ENCODE results near the gene RELN. TPM values are rescaled to one million over a fixed set of nuclear protein-coding genes. Genes with fewer than 3 reads are reported as not detected.

The RELN gene
- total and polyA plus RNA-seq, 10 of the 15 experiments (the other 5 are each of a cell fraction or from before 2014, with no cell fraction given), result 0.11 to 0.21 TPM; not detected in 8

GRCh38 chr7:103649052-103649451 is 340.4 kb downstream of the RELN start:
- Histone ChIP-seq H3K27me3 (replicated peaks in 1 of 2; ENCODE audit: control insufficient read depth in 2 of 2, insufficient read depth in 2 of 2, low read length in 1 of 2) (no peaks in the 10 kb centered on the region), H3K4me2 (ENCODE audit: control insufficient read depth, insufficient read depth) (no peak overlapping the region), H3K4me1 (ENCODE audit: control insufficient read depth, insufficient read depth, low read length) (no peaks in the 10 kb centered on the region), H3K9me3 (replicated peaks; ENCODE audit: control insufficient read depth, insufficient read depth, low read length) (no peaks in the 10 kb centered on the region), H3K9ac (ENCODE audit: control insufficient read depth, insufficient read depth, low read length) (no peak overlapping the region), H3K27ac (ENCODE audit: control insufficient read depth, insufficient read depth) (no peak overlapping the region), H2AFZ (ENCODE audit: control insufficient read depth, low read depth, low read length) (no peak overlapping the region), H3K36me3 (ENCODE audit: control insufficient read depth in 2 of 2, insufficient read depth in 2 of 2, low read length in 1 of 2) (no peaks in the 10 kb centered on the region), H4K20me1 (ENCODE audit: control insufficient read depth, insufficient read depth) (no peaks in the 10 kb centered on the region), H3K4me3 (no peak overlapping the region), H3K79me2 (ENCODE audit: control insufficient read depth, insufficient read depth, low read length) (no peaks in the 10 kb centered on the region)
- ChIA-PET CTCF (no interaction called here), SMC1A (ENCODE audit: uncharacterized antibody, unreplicated experiment) (no interaction called here), POLR2A (no interaction called here), RAD21 (ENCODE audit: unreplicated experiment) (no interaction called here)
- intact Hi-C loops (cut with micrococcal nuclease; ENCODE audit: unreplicated experiment) (no loop called here), in situ Hi-C loops (cut with MboI) (no loop called here)
- DNase-seq (ENCODE audit: low read depth, low spot score) (no peak), FAIRE-seq (no peak), ATAC-seq (no peak)
- WGBS (ENCODE audit: insufficient coverage, insufficient replicate concordance, low lambda C conversion rate, missing lambda C conversion rate), result 74% methylated on average over 2 of the region's 2 CpGs
- no TSS peak for BruUV-seq (replicated peaks)
- TF ChIP-seq EZH2 (IDR thresholded peaks at IDR 0.05; ENCODE audit: borderline replicate concordance, control insufficient read depth, low read depth, low read length) (no peak), TAF1 (IDR thresholded peaks at IDR 0.05; ENCODE audit: borderline replicate concordance, low read depth, low read length) (no peak), RBBP5 (conservative IDR thresholded peaks at IDR 0.05) (no peak)

GRCh38 chr7:103648135-103648534 is 341.3 kb downstream of the RELN start:
- H3K4me3 ChIP-seq, result no peak overlapping the region
- ATAC-seq (no peak), FAIRE-seq (no peak), DNase-seq (ENCODE audit: low read depth, low spot score) (no peak)
- H3K36me3 ChIP-seq (ENCODE audit: control insufficient read depth in 2 of 2, insufficient read depth in 2 of 2, low read length in 1 of 2), result no peaks in the 10 kb centered on the region
- ChIA-PET SMC1A (ENCODE audit: uncharacterized antibody, unreplicated experiment) (no interaction called here), CTCF (no interaction called here), RAD21 (ENCODE audit: unreplicated experiment) (no interaction called here), POLR2A (no interaction called here)
- no peak overlapping the region for H3K4me2 ChIP-seq (ENCODE audit: control insufficient read depth, insufficient read depth)
- in situ Hi-C loops (cut with MboI) (no loop called here), intact Hi-C loops (cut with micrococcal nuclease; ENCODE audit: unreplicated experiment) (no loop called here)
- H4K20me1 ChIP-seq (ENCODE audit: control insufficient read depth, insufficient read depth), result no peaks in the 10 kb centered on the region
- no TSS peak for BruUV-seq (replicated peaks)
- no peaks in the 10 kb centered on the region for H3K4me1 ChIP-seq (ENCODE audit: control insufficient read depth, insufficient read depth, low read length)
- WGBS (ENCODE audit: insufficient coverage, insufficient replicate concordance, low lambda C conversion rate, missing lambda C conversion rate), result 0% methylated on average over 1 of the region's 1 CpG
- H3K9ac ChIP-seq (ENCODE audit: control insufficient read depth, insufficient read depth, low read length), result no peak overlapping the region
- H2AFZ ChIP-seq (ENCODE audit: control insufficient read depth, low read depth, low read length), result no peak overlapping the region
- no peaks in the 10 kb centered on the region for H3K79me2 ChIP-seq (ENCODE audit: control insufficient read depth, insufficient read depth, low read length)
- no peak overlapping the region for H3K27ac ChIP-seq (ENCODE audit: control insufficient read depth, insufficient read depth)
- no peaks in the 10 kb centered on the region for H3K27me3 ChIP-seq (replicated peaks in 1 of 2; ENCODE audit: control insufficient read depth in 2 of 2, insufficient read depth in 2 of 2, low read length in 1 of 2)
- no peaks in the 10 kb centered on the region for H3K9me3 ChIP-seq (replicated peaks; ENCODE audit: control insufficient read depth, insufficient read depth, low read length)
- TF ChIP-seq E4F1 (IDR thresholded peaks at IDR 0.05; ENCODE audit: borderline replicate concordance, partially characterized antibody), result no peak
- no peak for TF ChIP-seq E2F8 (IDR thresholded peaks at IDR 0.05; ENCODE audit: low read depth, partially characterized antibody)
- TF ChIP-seq ASH2L (IDR thresholded peaks at IDR 0.05; ENCODE audit: borderline replicate concordance, low read depth), result no peak
- no peak for TF ChIP-seq NFXL1 (IDR thresholded peaks at IDR 0.05; ENCODE audit: borderline replicate concordance)
- TF ChIP-seq IKZF1 (conservative IDR thresholded peaks at IDR 0.05), result no peak
- no peak for TF ChIP-seq BCL11A (IDR thresholded peaks at IDR 0.05; ENCODE audit: low read depth, low read length)
- TF ChIP-seq JUNB (IDR thresholded peaks at IDR 0.05), result no peak
- TF ChIP-seq USF2 (IDR thresholded peaks at IDR 0.05; ENCODE audit: borderline replicate concordance, low read depth, low read length), result no peak
- TF ChIP-seq CBFB (IDR thresholded peaks at IDR 0.05; ENCODE audit: low read depth), result no peak

All from GM12878 (cell line).